CD1c-positive myeloid dendritic cell (primary cell): ENCODE measurements around the gene TPSB2.
"Not testable (repeated sequence)": the region's sequence is repeated elsewhere in the genome, so short reads cannot be mapped to it uniquely, and the experiment has no call there.

Experiments used
- DNase-seq: peaks from one replicate; pipeline ENCODE4 v3.0.0-alpha.2; 2016; ENCODE audit errors: extremely low spot score

The TPSB2 gene

DNA sequence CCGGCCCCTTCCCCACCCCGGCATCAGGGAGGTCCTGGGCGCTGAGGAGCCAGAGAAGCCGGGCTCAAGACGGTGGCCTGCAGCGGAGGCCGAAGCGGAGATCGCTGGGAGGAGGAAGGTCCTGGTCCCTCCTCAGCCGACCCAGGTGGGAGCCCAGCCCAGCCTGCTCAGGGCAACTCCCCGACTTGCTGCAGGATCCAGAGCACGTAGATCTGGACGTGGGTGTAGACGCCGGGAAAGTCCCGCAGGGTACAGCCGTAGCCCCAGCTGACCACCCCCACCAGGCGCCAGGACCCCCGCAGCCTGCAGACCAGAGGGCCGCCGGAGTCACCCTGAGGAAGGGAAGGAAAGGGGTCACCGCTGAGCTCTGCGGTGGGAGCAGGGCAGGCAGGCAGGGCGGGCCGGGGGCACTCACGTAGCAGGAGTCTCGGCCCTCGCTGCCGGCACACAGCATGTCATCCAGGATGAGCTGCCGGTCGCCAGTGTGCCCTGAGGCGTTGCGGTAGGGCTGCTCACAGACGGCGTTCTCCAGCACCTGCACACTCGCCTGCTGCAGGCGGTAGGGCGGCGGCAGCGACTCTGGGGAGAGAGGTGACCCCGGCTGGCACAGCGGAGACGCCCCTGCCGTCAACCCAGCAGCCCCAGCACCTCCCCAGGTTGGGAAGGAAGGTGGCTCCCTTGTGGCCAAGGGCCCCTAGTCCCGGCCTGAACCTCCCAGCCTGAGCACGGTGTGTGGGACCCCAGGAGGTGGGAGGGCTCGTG lies 31.3 kb upstream of the TPSB2 start:
- no peak for DNase-seq

DNA sequence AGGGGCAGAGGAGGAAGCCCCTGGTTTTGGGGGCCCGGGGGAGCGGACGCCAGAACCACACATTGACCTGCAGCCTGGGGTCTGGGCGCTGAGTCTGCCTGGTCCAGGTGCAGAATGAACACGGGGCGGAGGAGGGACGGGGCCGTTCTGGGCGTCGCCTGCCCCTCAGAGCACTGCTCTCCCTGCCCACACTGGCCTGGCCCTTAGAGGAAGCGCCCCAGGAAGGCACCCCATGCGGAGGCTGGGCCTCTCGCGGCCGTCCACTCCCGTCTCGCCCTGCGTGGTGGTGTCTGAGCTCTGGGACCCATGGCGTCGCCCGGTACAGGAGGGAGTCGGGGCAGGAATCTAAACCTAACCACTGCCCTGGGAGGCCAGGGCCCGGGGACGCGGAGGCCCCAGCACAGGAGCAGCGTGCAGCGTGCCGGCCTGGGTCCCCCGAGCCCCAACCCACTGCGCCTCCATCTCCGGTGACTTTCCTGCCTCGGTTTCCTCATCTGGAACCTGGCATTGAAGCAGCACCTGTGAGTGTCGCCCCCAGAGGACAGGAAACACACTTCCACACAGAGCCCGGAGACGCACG lies 30.2 kb upstream of the TPSB2 start:
- DNase-seq: no peak

DNA sequence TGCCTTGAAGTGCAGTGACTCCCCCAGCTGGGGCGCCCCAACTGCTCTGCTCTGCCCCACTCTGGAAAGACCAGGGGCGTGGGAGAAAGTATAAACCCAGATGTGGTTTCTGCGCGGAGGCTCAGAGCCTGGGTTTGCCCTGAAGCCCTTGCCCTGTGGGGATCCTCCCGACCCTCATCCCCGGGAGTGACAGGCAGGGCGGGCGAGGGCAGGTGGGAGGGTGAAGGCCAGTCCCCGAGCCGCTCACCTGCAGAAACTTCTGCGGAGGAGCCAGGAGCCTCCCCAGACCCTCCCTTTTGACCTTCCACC lies 29.7 kb upstream of the TPSB2 start:
- DNase-seq: no peak

DNA sequence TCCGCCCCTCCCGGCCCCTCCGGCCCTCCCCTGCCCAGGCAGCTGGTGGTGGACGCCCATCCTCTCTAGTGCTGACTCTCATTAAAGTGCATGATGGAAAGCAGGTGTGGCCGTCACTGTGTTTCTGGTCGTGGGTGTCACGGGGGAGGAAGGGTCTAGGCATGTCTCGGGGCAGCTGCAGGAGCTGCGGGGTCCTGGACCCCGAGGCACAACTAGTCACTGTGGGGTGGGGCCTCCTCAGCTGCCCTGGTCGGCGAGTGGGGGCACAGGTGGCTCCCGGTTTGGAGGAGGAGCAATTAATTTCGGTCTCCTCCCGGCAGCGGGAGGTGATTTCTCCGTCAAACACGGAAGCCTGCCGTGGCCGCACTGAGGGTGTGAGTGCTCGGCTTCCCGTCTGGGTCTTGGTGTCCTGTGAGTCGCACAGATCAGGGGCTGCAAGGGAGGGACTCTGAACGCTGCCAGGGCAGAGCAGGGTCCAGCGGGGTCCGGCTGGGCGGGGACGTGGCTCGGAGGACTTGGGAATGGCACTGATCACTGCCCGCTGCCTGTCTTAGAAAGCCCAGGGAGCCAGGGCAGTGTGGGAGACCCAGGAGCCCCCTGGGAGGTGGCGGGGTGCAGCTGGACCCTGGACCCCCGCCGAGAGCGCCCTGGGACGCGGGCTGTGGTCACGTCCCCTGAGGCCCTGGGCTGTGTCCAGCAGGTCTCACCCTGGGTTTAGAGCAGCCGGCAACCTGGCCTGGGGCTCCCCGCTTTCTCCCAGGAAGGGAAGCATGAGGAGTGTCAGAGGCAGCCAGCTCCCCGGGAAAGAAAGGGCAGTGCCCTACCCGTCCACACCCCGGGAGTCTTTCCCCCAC lies 29.1 kb upstream of the TPSB2 start:
- DNase-seq: no peak

DNA sequence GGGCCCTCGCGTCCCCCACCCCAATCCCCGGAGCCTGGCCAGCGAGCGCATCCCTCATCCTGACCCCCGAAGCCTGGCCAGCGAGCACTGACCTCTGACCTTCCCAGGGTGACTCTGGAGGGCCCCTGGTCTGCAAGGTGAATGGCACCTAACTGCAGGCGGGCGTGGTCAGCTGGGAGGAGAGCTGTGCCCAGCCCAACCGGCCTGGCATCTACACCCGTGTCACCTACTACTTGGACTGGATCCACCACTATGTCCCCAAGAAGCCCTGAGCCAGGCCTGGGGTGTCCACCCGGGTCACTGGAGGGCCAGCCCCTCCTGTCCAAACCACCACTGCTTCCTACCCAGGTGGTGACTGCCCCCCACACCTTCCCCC lies 28.2 kb upstream of the TPSB2 start:
- no peak for DNase-seq

DNA sequence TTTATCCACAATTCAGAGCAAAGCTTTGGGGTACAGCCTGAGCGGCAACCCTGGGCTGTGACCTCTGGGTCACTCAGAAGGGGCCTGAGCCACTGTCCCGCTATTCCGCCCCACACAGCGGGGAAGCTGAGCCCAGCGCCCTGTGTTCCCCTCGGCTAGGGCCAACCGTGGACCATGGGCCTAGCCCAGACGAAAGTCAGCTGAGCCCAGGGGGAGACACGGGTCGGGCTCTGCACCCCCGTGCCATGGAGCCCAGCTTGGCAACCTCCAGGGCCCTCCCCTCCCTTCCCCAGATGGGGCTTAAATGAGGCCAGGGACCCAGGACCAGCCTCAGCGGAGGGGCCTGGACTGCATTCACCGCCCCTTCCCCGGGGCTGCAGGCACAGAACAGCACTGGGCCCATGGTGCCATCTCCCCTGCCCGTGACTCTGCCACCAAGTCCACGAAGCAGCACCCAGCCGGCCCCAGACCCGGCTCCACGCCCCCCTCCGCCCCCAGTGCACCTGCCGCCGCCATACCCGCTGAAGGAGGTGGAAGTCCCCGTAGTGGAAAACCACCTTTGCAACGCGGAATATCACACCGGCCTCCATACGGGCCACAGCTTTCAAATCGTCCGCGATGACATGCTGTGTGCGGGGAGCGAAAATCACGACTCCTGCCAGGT lies 27.7 kb upstream of the TPSB2 start:
- DNase-seq: no peak

DNA sequence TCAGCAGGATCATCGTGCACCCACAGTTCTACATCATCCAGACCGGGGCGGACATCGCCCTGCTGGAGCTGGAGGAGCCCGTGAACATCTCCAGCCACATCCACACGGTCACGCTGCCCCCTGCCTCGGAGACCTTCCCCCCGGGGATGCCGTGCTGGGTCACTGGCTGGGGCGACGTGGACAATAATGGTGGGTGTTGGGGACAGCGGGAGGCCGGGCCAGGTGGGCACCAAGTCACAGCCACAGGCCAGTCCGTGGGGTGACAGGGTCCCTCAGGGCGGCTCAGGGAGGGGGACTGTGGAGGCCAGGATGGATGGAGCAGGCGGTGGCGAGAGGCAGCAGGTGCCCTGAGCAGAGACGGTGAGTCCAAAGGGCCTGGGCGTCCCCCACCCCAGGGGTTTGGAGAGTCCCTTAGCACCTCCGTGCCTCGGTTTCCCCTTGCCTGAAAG lies 26.9 kb upstream of the TPSB2 start:
- no peak for DNase-seq

DNA sequence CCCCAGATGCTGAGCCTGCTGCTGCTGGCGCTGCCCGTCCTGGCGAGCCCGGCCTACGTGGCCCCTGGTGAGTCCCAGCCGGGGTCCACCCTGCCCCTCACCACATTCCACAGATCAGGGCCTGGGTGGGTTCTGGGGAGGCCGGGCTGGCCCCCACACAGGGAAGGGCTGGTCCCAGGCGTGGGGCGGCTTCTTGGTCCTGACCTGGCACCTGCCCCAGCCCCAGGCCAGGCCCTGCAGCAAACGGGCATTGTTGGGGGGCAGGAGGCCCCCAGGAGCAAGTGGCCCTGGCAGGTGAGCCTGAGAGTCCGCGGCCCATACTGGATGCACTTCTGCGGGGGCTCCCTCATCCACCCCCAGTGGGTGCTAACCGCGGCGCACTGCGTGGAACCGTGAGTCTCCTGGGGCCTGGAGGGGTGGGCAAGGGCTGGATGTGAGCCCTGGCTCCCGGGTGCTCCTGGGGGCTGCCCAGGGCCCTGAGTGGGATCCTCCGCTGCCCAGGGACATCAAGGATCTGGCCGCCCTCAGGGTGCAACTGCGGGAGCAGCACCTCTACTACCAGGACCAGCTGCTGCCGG lies 26.4 kb upstream of the TPSB2 start:
- DNase-seq: not testable (repeated sequence)

DNA sequence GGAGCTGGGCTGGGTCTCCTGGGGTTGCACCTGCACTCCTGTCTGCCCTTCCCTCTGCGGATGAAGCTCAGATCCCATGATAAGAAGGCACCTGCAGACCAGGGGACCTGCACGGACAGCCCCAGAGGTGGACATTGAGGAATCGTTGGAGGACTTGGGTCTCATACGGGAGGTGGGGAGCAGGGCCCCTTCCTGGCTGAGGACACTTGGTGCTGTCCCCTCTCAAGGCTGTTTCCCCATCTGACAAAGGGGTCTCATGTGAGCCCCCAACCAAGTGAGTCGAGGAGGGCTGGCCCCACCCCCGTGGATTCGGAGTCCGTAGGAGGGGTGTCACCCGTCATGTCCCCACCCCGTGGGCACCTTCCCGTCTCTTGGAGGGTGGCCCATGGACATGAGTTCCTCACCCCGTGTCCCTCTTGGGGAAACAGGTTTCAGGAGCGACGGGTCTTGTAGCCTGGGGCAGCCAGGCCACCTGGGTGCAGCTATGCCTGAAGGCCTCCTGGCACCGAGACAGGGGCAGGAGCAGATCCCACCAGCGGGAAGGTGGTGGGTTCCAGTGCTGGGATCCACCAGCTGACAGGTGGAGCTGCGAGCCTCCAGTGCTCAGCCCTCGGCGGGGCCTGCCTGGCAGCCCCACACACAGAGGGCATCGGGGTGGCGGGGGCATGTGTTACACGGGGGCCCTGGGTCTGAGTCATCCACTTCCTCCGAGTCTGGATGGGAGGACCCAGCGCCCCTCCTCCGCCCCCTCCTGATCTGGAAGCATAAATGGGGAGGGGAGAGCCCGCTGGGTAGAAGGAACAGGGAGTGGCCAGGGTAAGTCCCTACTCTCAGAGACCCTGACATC lies 25.5 kb upstream of the TPSB2 start, which contains the start of gene TPSD1:
TSS of gene TPSD1 (plus strand) at position 794 of the 847 bp plus-strand sequence. CDS start 212 bp downstream, outside the sequence.
- DNase-seq: not testable (repeated sequence)

DNA sequence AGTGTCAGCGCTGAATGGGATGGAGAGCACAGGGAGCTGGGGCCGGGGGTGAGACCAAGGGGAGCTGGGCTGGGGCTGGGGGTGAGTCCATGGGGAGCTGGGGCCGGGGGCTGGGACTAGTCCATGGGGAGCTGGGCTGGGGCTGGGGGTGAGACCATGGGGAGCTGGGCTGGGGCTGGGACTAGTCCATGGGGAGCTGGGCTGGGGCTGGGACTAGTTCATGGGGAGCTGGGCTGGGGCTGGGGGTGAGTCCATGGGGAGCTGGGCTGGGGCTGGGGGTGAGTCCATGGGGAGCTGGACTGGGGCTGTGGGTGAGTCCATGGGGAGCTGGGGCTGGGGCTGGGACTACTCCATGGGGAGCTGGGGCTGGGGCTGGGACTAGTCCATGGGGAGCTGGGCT lies 24.8 kb upstream of the TPSB2 start:
- not testable (repeated sequence) for DNase-seq

DNA sequence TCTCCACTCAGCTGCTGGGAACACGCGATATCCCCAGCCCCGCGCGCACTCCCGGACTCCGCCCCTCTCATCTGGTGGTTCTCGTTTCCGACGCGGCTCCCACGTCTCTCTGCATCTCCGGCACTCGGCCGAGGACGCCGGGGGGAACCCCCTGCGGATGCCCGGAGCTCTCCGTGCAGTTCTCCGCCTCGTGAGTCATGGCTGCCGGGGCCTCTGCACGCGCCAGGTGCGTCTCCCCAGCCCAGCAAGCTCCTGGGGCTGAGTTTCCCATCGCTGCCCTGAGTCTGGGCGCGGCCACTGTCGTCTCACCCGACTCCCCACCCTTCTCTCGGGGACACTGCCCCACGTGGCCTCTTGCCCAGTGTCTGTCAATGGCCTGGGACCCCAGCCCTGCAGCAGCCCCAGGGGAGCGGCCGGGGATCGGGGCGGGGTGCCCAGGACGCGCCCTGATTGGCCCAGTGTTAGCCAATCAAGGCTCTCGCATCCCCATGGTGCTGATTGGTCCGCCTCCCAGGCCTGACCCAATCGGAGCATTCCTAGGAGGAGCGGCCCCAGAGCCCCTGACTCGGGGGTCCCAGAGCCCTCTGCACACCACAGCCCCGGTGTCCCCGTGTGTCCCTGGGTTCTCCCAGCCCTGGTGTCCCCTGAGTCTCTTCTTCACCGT lies 23.8 kb upstream of the TPSB2 start:
- not testable (repeated sequence) for DNase-seq

DNA sequence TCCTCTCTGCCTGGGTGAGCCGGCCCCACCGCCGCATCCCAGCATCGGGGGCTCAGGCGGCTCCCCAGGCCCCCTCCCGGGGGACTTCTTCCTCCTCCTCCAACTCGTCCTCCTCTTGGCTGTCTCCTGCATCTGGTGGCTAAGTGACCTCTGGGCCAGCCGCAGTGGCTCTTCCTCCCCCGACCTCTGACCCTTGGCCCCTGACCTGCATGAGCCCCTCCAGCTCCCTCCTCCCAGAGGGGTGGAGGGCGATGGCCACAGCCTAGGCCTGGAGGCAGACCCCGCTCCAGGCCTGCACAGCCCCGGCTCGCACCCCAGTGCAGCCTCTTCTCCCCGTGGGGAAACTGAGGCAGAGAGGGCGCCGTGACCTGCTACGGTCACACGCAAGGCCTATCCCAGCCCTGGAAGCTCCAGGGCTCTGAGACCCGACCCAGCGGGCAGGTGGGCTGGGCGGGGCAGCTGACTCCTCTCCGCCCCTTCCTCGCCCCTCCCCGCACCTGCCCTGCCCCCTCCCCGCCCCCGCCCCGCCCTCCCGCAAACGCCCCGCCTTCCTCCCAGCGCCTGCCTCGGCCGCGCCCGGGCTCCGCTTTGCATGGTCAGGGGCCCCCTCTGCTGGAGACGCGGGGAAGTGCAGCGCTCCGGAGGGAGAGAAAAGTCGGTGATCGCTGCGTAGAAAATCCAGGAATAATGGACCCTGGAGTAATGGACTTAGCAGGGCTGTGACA lies 19.2 kb upstream of the TPSB2 start:
- DNase-seq: not testable (repeated sequence)

DNA sequence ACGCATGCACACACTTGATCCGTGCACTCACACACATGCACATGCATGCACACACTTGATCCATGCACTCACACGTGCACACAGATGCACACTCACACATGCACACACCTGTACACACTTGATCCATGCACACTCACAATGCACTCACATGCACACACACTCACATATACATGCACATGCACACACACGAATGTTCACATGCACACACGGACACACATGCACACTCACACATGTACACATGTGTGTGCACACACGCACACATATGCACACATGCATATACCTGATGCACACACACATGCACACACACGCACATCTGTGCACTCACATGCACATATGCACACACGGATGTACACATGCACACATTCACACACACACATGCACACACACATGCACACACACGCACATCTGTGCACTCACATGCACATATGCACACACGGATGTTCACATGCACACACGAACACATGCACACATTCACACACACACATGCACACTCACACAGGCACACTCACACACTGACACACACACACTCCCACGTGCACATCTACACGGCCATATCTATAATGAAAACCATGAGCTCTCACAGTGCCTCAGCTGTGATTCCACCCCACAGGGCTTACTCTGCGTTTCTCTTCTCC lies 18.0 kb upstream of the TPSB2 start:
- DNase-seq: not testable (repeated sequence)

DNA sequence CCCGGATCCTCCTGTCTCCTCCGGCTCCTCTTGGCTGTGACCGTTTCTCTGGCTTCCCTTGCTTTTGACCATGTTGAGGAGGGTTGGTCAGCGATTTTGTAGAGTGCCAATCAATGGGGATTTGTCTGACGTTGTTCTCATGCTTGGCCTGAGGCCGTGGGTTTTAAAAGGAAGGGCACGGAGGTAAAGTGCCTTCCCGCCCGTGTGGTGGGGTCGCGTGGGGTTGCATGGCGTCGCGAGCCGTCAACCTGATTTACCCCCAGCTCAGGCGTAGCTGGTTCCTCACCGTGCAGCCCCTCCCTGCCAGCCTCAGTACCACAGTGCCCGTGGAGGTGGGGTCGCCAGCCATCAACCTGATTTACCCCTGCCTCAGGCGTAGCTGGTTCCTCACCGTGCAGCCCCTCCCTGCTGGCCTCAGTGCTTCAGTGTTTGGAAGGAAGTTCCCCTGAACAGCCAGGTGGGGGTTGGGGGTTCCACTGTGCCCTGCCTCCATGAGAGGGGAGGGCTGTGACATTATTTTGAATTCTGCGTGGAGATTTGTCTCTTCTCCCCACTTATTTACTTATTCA lies 15.6 kb upstream of the TPSB2 start:
- no peak for DNase-seq

DNA sequence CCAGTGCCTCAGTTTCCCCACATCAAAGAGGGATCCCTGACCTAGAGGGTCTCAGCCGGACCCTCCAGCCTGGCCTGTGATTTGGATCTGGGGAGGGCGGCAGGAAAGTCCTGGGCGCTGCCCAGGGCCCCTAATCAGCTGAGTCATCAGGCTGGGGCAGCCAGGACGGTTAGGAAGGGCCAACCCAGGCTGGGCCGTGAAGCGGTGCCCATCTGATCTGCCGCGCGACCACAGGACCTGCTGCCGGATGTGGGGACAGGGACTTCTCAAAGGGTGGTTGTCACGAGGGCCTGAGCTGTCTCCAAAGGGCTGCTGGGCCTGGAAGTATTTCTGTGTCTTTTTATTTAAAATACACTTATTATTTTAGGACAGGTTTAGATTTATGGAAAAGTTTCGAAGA lies 14.9 kb upstream of the TPSB2 start:
- peak; percentile 23 for DNase-seq

DNA sequence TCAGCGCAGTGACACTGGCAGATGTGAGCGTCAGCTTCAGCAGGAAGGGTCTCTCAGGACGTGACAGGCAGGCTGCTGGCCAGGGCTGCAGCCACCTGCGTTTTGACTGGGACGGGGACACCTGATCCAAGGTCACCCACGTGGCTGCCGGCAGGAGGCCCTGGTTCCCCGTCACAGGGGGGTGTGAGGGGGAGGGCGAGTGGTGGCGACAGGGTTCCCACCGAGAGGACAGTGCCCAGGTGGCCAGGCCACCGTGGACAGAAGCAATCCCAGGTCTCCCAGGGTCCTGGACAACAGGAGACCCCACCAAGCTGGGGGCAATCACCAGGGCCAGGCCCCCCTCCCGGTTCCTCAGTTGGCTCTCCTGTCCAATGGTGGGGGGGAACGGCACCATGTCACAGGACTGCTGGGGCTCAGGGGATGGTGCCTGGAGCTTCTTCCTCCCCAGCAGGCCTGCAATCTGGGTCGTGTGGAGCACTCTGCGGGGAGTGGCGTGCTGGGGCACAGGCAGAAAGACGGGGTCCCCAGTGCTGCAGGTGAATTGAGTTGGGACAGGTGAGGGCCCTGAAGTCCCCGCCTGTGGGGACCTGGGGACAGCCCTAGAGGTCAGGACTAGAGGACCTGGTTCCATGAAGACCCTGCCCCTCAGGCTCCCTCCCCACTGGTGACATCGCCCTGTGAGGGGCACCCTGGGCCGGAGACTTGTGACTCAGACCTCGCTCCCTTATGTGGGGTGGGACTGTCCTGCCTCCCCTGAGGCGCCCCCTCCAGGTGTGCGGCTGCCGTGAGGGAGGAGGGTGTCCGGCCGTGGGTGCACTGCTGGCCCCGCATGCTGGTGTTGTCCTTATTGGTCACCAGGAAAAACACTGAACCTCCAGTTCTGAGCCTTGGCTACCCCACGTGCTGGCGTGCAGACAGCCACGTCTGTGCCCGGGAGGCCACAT lies 14.2 kb upstream of the TPSB2 start:
- not testable (repeated sequence) for DNase-seq

DNA sequence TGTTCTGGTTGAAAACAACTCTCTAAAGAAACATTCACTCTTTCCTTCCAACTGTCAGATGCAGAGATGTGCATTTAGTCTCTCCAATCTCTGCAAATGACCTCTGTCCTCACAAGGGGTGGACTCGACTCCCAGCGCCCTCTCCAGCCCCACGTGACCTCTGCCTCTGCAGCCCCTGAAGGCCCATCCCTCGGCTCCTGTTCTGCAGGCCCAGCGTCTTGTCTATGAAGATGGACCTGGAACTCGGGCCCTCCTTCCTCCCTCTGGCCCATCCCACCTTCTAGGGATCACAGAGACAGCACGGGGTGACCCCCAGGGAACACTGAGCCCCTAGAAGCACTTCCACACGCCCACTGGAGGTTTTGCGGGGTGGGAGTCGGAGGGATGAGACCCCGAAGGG lies 13.4 kb upstream of the TPSB2 start:
- not testable (repeated sequence) for DNase-seq

DNA sequence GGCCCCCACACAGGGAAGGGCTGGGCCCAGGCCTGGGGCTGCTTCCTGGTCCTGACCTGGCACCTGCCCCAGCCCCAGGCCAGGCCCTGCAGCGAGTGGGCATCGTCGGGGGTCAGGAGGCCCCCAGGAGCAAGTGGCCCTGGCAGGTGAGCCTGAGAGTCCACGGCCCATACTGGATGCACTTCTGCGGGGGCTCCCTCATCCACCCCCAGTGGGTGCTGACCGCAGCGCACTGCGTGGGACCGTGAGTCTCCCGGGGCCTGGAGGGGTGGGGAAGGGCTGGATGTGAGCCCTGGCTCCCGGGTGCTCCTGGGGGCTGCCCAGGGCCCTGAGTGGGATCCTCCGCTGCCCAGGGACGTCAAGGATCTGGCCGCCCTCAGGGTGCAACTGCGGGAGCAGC lies 11.1 kb upstream of the TPSB2 start:
- not testable (repeated sequence) for DNase-seq
